Breast epithelium (tissue), 4 donors: ENCODE data around the gene SMCO4. TPM values are rescaled to one million over a fixed set of nuclear protein-coding genes. Genes with fewer than 3 reads are reported as not detected.

Experiments used
- DNase-seq, 2 donors: peaks; one replicate each; pipeline ENCODE4 v3.0.0-alpha.2; 2019; ENCODE audit warnings: low spot score in 2 of 2
- H3K27ac ChIP-seq, 2 donors: fragments of 200-600 bp; sonication (generic) in 1 of 2; one replicate each; pipeline ENCODE4 v1.5.1; 2016 to 2019; ENCODE audit warnings: mild to moderate bottlenecking in 1 of 2
- H3K27me3 ChIP-seq, 2 donors: fragments of 200-600 bp; sonication (generic) in 1 of 2; one replicate each; pipeline versions ENCODE4 v1.5.1 to v1.6.0; 2017 to 2019; ENCODE audit warnings: control low read depth in 1 of 2, mild to moderate bottlenecking in 1 of 2
- H3K36me3 ChIP-seq: fragments of 200-600 bp; one replicate; pipeline ENCODE4 v1.5.1; 2019
- H3K4me1 ChIP-seq, 2 donors: fragments of 200-600 bp; sonication (generic); one replicate each; pipeline ENCODE4 v1.5.1; 2016 to 2019; ENCODE audit warnings: control low read depth in 1 of 2
- H3K4me3 ChIP-seq, 3 donors: fragments of 200-600 bp; sonication (generic); 1 replicate in 2 of 3; 2 replicates in 1 of 3; pipeline ENCODE4 v1.5.1; 2016 to 2019; ENCODE audit warnings: mild to moderate bottlenecking in 3 of 3, moderate library complexity in 2 of 3
- H3K9me3 ChIP-seq, 2 donors: fragments of 200-600 bp; sonication (generic) in 1 of 2; one replicate each; pipeline ENCODE4 v1.5.1; 2016 to 2019; ENCODE audit warnings: control low read depth in 1 of 2
- CTCF ChIP-seq, 3 donors: fragments of 450-650 bp; IDR thresholded peaks; one replicate each; pipeline ENCODE4 v1.5.1; 2016 to 2017; ENCODE audit warnings: antibody characterized with exemption in 3 of 3, mild to moderate bottlenecking in 3 of 3, moderate library complexity in 3 of 3
- POLR2A ChIP-seq: fragments of 450-650 bp; IDR thresholded peaks from one replicate; pipeline ENCODE4 v1.6.1; 2016; ENCODE audit warnings: antibody characterized with exemption, mild to moderate bottlenecking, moderate library complexity
- POLR2AphosphoS5 ChIP-seq, 3 donors: sonication (generic); formaldehyde crosslinking; IDR thresholded peaks; one replicate each; pipeline ENCODE4 v1.6.1; 2017; ENCODE audit warnings: antibody characterized with exemption in 3 of 3
- intact Hi-C: fragments of 100-400 bp; cut with DNase I; formaldehyde crosslinking; loops from one replicate; pipeline ENCODE4 v1.15.1; 2023; ENCODE audit warnings: low total_unique reads
- total RNA-seq, 3 donors: library from RNA; depleted of rRNA; stranded (reverse); fragments of >200 nt; gene quantifications; one replicate each; pipeline ENCODE4 v1.1.0, GENCODE V29; 2016

SMCO4 gene
- total RNA-seq, 3 donors from 2014 or later = 13.4 to 64.4 (median 21.0) TPM

GRCh38 chr11:93530468-93530826, 12.7 kb downstream of the SMCO4 start:
- TF ChIP-seq POLR2A (no peak), POLR2AphosphoS5 (IDR thresholded peaks at IDR 0.05) (no peak), CTCF (IDR thresholded peaks at IDR 0.05) (no peak)
- Histone ChIP-seq H3K36me3 (no peaks in the 10 kb centered on the region), H3K27me3 (no peaks in the 10 kb centered on the region)

GRCh38 chr11:93529707-93530467, 13.3 kb downstream of the SMCO4 start:
- no peak for TF ChIP-seq POLR2A
- no peak for TF ChIP-seq POLR2AphosphoS5 (IDR thresholded peaks at IDR 0.05)
- no peak for TF ChIP-seq CTCF (IDR thresholded peaks at IDR 0.05)
- Histone ChIP-seq H3K27ac (peak overlapping the region; percentile 88 to 90), H3K4me3 (no peak overlapping the region), H3K4me1 (peaks cover 10 to 40% of the 10 kb centered on the region in 2 donors), H3K27me3 (no peaks in the 10 kb centered on the region), H3K9me3 (no peaks in the 10 kb centered on the region), H3K36me3 (no peaks in the 10 kb centered on the region)
- DNase-seq = no peak
- intact Hi-C loops = no loop called here

More at GRCh38 chr11:93530468-93530826, 12.7 kb downstream of the SMCO4 start:
- no peak for DNase-seq
- Histone ChIP-seq H3K9me3 (no peaks in the 10 kb centered on the region), H3K4me1 (peaks cover 10 to 36% of the 10 kb centered on the region in 2 donors), H3K4me3 (no peak overlapping the region), H3K27ac (peak overlapping the region; percentile 88 to 90)
- intact Hi-C loops = no loop called here

GRCh38 chr11:93528757-93529645, 14.2 kb downstream of the SMCO4 start:
- peaks cover 10 to 40% of the 10 kb centered on the region in 2 donors for H3K4me1 ChIP-seq
- no peak overlapping the region for H3K4me3 ChIP-seq
- no peaks in the 10 kb centered on the region for H3K9me3 ChIP-seq
- DNase-seq = no peak
- no peaks in the 10 kb centered on the region for H3K36me3 ChIP-seq
- intact Hi-C loops = no loop called here
- H3K27me3 ChIP-seq = no peaks in the 10 kb centered on the region
- TF ChIP-seq CTCF (IDR thresholded peaks at IDR 0.05) (no peak), POLR2AphosphoS5 (IDR thresholded peaks at IDR 0.05) (no peak), POLR2A (no peak)
- H3K27ac ChIP-seq = peak overlapping the region; percentile 88 to 90

- peak overlapping the region; percentile 88 to 90 for H3K27ac ChIP-seq
- DNase-seq = no peak
Measured at GRCh38 chr11:93528252-93528651, 14.9 kb downstream of the SMCO4 start.

More at GRCh38 chr11:93528252-93528651, 14.9 kb downstream of the SMCO4 start:
- peaks cover 10 to 40% of the 10 kb centered on the region in 2 donors for H3K4me1 ChIP-seq
- H3K27me3 ChIP-seq = no peaks in the 10 kb centered on the region
- no peaks in the 10 kb centered on the region for H3K9me3 ChIP-seq
- intact Hi-C loops = no loop called here
- no peaks in the 10 kb centered on the region for H3K36me3 ChIP-seq
- TF ChIP-seq POLR2A = no peak
- no peak for TF ChIP-seq POLR2AphosphoS5 (IDR thresholded peaks at IDR 0.05)
- TF ChIP-seq CTCF (IDR thresholded peaks at IDR 0.05) = no peak
- H3K4me3 ChIP-seq = no peak overlapping the region
